NCI-H2107 treated with DMSO at 0.1 percent for 48 hours (cell line): Measurements from ENCODE around the gene RAB11FIP5.

Experiments
- DNase-seq: peaks from one replicate; lab custom pipeline; 2025; ENCODE audit not compliant: unreplicated experiment; lab: John Stamatoyannopoulos, UW

Gene RAB11FIP5

DNA sequence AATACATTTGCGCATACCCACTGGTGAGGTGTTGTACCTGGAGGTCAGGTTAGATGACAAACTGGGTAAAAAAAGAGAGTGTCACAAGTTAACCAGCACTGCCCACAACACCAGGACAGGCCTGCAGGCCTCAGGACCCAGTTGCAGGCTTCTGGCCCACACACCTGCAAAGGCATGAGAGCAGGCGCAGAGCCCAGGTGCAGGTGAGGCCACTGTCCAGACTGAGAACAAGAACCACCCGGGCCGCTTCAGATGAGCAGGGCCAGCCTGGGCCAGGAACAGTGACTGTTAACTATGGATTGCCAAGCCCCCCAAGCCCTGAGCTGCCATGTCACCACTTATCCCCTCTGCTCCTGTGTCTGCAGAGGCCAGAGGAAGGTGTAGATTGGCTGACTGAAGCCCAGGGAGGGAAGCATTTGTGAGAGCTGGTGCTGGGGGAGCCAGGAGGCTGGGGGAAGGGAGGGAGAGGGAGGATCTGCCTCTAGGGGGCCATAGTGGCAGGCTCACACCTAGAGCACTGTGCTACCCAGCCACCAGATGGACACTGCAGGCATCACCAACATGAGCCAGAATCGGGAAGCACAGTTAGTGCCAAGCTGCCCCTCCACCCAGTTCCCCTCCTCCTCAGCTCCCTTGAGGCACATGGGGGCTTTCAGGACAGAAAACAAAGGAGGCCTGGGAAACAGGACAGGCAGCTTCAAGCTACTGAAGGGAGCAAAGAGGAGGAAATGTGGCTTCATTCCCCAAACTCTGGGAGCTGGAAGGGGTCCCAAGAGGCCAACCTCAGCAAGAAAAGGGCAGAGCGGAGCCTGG is 76.6 kb downstream of the RAB11FIP5 start:
- DNase-seq, result no peak

GRCh38 chr2:73034661-73035375 is 77.9 kb downstream of the RAB11FIP5 start:
- no peak for DNase-seq

DNA sequence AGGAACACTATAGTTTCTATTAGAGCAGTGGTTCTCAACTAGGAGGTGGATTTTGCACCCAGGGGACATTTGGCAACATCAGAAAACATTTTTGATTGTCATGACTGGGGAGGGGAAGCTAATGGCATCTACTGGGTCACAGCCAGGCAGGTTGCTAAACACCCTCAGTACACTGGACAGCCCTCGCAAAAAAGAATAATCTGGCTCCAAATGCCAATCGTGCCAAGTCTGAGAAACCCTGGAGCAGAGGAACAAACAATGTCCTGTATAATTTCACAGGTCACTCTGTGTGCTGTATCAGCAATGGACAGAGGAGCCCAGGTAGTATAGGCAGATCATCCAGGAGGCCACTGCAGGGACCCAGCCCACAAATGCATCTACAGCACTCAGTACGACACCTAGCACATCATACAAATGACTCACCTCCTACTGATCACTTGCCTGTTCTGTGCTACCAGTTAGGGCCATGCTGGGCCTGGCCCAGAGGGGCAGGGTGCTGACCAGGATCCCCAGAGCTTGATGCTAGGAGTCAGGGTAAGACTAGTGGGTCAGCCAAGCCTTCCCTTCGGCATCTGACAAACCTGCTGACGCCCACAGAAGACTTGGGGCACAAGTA is 78.9 kb downstream of the RAB11FIP5 start:
- no peak for DNase-seq

GRCh38 chr2:73033142-73033765 is 79.5 kb downstream of the RAB11FIP5 start:
- no peak for DNase-seq

DNA sequence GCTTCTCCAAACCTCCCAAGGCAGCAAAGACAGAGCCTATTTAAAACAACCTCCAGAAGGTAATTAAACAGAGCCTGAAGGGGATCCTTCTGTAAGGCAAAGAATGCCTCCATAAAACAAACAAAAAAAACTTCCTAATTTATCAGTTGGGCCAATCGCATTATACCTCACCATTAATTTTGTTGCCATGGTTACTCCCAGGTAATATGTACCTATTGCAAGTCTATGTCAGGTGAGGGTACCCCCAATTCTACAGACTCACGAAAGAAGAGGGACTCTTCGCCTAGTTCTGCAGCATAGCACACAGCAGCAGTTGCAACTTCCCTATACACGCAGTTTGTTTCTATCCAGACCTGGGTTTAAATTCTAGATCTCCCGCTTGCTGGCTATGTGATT is 80.0 kb downstream of the RAB11FIP5 start:
- DNase-seq, result no peak

GRCh38 chr2:73031725-73032701 is 80.7 kb downstream of the RAB11FIP5 start:
- DNase-seq, result no peak

DNA sequence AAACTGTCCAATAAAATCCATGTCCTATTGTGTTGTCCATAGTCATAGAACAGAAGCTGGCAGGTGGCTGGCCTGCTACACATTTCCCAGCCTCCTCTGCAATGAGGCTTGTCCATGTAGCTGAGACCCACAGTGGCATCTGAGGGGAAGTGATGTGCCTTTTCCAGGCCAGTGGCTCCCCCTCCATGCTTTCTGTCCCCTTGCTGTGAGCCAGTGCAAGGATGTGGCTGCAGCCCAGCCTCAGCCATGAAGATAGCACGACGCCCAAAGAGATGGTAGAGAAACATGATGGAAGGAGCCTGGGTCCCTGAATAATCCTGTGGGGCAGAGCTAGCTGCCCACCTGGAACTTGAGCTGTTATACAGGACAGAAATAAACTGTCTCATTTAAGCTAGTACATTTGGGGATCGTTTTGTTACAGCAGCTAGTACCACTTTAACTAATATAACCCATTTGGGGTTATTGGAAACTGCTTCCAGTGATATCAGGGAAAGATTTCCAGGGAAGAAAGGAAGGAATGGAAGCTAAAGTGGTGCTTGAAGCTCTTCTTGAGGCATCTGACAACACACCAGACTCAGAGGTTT is 81.6 kb downstream of the RAB11FIP5 start:
- no peak for DNase-seq

GRCh38 chr2:73028841-73029240 is 83.9 kb downstream of the RAB11FIP5 start:
- peak; percentile 96 for DNase-seq

- DNase-seq, result no peak
These were observed 85.4 kb downstream of the RAB11FIP5 start for GRCh38 chr2:73027340-73027739.

GRCh38 chr2:73023497-73023896 is 89.3 kb downstream of the RAB11FIP5 start:
- no peak for DNase-seq
